GM12878 (cell line): ENCODE data around the gene SLC9C2. TPM values are rescaled to one million over a fixed set of nuclear protein-coding genes. Genes with fewer than 3 reads are reported as not detected.

Experiments
- ATAC-seq: fragments of 200-7000 bp; cut with Tn5 transposase; 3 replicates; pipeline ENCODE4 v1.9.1; 2020; ENCODE audit warnings: mild to moderate bottlenecking, moderate library complexity
- BruUV-seq: library from RNA; stranded (reverse); fragments of 400-500 nt; replicated peaks from 2 replicates; lab custom pipeline; 2021; lab: Mats Ljungman, UMichigan
- CTCF ChIA-PET: fragments of 300-600 bp; sonication (Branson Sonifier 250); formaldehyde crosslinking; extraction: SDS; loops from one replicate; lab custom pipeline; 2021; ENCODE audit warnings: inconsistent platforms; lab: Yijun Ruan, JAX
- POLR2A ChIA-PET: fragments of 350-600 bp; formaldehyde crosslinking; extraction: SDS; loops from one replicate; lab custom pipeline; 2021; ENCODE audit warnings: inconsistent platforms; lab: Charles Lee
- RAD21 ChIA-PET: fragments of 300-600 bp; sonication (Branson Sonifier 250); formaldehyde crosslinking; loops from one replicate; lab custom pipeline; 2023; ENCODE audit warnings: antibody characterized with exemption; ENCODE audit not compliant: unreplicated experiment; lab: Charles Lee
- SMC1A ChIA-PET: fragments of 300-600 bp; sonication (Branson Sonifier 250); formaldehyde crosslinking; loops from one replicate; lab custom pipeline; 2023; ENCODE audit not compliant: unreplicated experiment, uncharacterized antibody; lab: Charles Lee
- DNase-seq: peaks from one replicate; pipeline ENCODE4 v3.0.0-alpha.2; 2011; ENCODE audit warnings: low read depth, low spot score
- FAIRE-seq: peaks from 3 replicates; lab custom pipeline; 2011; peaks lifted over from hg19 to GRCh38; lab: Jason Lieb, UNC
- H2AFZ ChIP-seq: 2 replicates; pipeline ENCODE4 v1.6.0; 2011; ENCODE audit warnings: low read depth, low read length, control low read depth; ENCODE audit not compliant: control insufficient read depth
- H3K27ac ChIP-seq: 2 replicates; pipeline ENCODE4 v1.5.1; 2011; ENCODE audit warnings: control low read depth; ENCODE audit not compliant: control insufficient read depth, insufficient read depth
- H3K27me3 ChIP-seq, 2 experiments: replicated peaks in 1 of 2; 2 replicates each; pipeline versions ENCODE4 v1.6.0 to v1.6.1; 2011; ENCODE audit warnings: low read length in 1 of 2; ENCODE audit not compliant: control insufficient read depth in 2 of 2, insufficient read depth in 2 of 2
- H3K36me3 ChIP-seq, 2 experiments: 2 replicates each; pipeline ENCODE4 v1.5.1; 2011; ENCODE audit warnings: low read length in 1 of 2; ENCODE audit not compliant: control insufficient read depth in 2 of 2, insufficient read depth in 2 of 2
- H3K4me1 ChIP-seq: 2 replicates; pipeline ENCODE4 v1.6.1; 2011; ENCODE audit warnings: mild to moderate bottlenecking, low read length, moderate library complexity, mixed read lengths; ENCODE audit not compliant: control insufficient read depth, insufficient read depth
- H3K4me2 ChIP-seq: 2 replicates; pipeline ENCODE4 v1.6.0; 2011; ENCODE audit warnings: control low read depth; ENCODE audit not compliant: control insufficient read depth, insufficient read depth
- H3K4me3 ChIP-seq: fragments of 200-600 bp; sonication (generic); 2 replicates; pipeline ENCODE4 v1.5.1; 2016
- H3K79me2 ChIP-seq: 2 replicates; pipeline ENCODE4 v1.6.0; 2011; ENCODE audit warnings: low read length; ENCODE audit not compliant: control insufficient read depth, insufficient read depth
- H3K9ac ChIP-seq: 2 replicates; pipeline ENCODE4 v1.8.0; 2011; ENCODE audit warnings: low read length, control low read depth, mixed read lengths; ENCODE audit not compliant: control insufficient read depth, insufficient read depth
- H3K9me3 ChIP-seq: replicated peaks from 3 replicates; pipeline ENCODE4 v1.5.1; 2011; ENCODE audit warnings: mild to moderate bottlenecking, low read length; ENCODE audit not compliant: control insufficient read depth, insufficient read depth
- H4K20me1 ChIP-seq: 2 replicates; pipeline ENCODE4 v1.6.0; 2011; ENCODE audit not compliant: control insufficient read depth, insufficient read depth
- CBX3 ChIP-seq: fragments of 200-600 bp; sonication (generic); IDR thresholded peaks from 2 replicates; pipeline ENCODE4 v1.6.1; 2016; ENCODE audit warnings: low read depth, borderline replicate concordance
- NR2C1 ChIP-seq: fragments of 450-650 bp; IDR thresholded peaks from 2 replicates; pipeline ENCODE4 v1.6.1; 2017; ENCODE audit warnings: antibody characterized with exemption, mild to moderate bottlenecking, moderate library complexity
- SPI1 ChIP-seq: IDR thresholded peaks from 2 replicates; pipeline ENCODE4 v1.6.1; 2011; ENCODE audit warnings: low read depth, mild to moderate bottlenecking, low read length, moderate library complexity, borderline replicate concordance; ENCODE audit not compliant: insufficient read depth
- WGBS: methylation state at CpG from one replicate; pipeline ENCODE4 v1.1.6; 2016; ENCODE audit warnings: low lambda C conversion rate; ENCODE audit not compliant: insufficient replicate concordance, insufficient coverage; ENCODE audit errors: missing lambda C conversion rate; 5-methylcytosine and 5-hydroxymethylcytosine counted together
- in situ Hi-C: fragments of 300-500 bp; cut with MboI; formaldehyde crosslinking; loops from 9 replicates; pipeline ENCODE4 v1.14.3; 2018; ENCODE audit warnings: mixed read lengths
- intact Hi-C: fragments of 100-400 bp; cut with micrococcal nuclease; formaldehyde crosslinking; loops from one replicate; pipeline ENCODE4 v1.14.2; 2022; ENCODE audit not compliant: unreplicated experiment
- polyA plus RNA-seq, 11 experiments: library from polyadenylated mRNA; depleted of rRNA in 4 of 11; unstranded in 6 of 11; stranded (reverse) in 5 of 11; fragments of >200 nt; fragmentation: Nextera tagmentation in 4 of 11; fragmentation: Illumina TruSeq in 1 of 11; extraction: Ambion mirVana in 4 of 11; extraction: Trizol in 1 of 11; gene quantifications; 1 replicate in 1 of 11; 2 replicates in 10 of 11; pipeline versions ENCODE4 v1.2.1 to v1.2.3, GENCODE V29; 2011 to 2016; ENCODE audit warnings: inconsistent platforms in 2 of 11, missing spikeins in 2 of 11, low read depth in 1 of 11
- total RNA-seq, 4 experiments: library from RNA; depleted of rRNA in 3 of 4; stranded (reverse); fragments of >200 nt in 3 of 4; fragmentation: Illumina TruSeq in 1 of 4; extraction: Trizol in 1 of 4; gene quantifications; 2 replicates each; pipeline versions ENCODE4 v1.2.1 to v1.2.3, GENCODE V29; 2013 to 2021
- TF ChIP-seq, protein P1 (sequence below): IDR thresholded peaks from 2 replicates; pipeline ENCODE4 v1.6.1; 2012; ENCODE audit warnings: improper control_type of control experiment, low read depth, low read length; ENCODE audit not compliant: insufficient replicate concordance
- TF ChIP-seq, protein P2 (sequence below): IDR thresholded peaks from 2 replicates; pipeline ENCODE4 v1.6.1; 2012; ENCODE audit warnings: low read length, inconsistent platforms

The SLC9C2 gene
- total and polyA plus RNA-seq, 10 of the 15 experiments (the other 5 are each of a cell fraction or from before 2014, with no cell fraction given): not detected

DNA sequence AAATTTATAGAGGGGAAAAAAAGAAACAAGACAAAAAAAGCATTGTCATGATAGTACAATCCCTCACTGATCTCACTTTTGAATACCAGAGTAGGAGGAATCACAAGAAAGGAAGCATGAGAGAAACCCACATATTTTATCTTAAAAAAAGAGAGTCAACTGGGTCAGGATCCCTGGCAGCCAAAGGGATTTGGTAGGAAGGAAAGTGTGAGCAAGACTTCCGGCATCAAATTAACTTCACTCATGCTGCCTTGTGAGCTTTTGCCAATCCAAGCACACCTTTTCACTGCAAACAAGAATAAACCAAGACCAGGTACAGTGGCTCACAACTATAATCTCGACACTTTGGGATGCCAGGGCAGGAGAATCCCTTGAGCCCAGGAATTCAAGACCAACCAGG, 53.1 kb downstream of the SLC9C2 start:
- no peaks in the 10 kb centered on the region for H3K9me3 ChIP-seq
- no peaks in the 10 kb centered on the region for H3K27me3 ChIP-seq
- no peak overlapping the region for H2AFZ ChIP-seq
- RAD21 ChIA-PET: no interaction called here
- CTCF ChIA-PET: no interaction called here
- no peak overlapping the region for H3K27ac ChIP-seq
- TF ChIP-seq SPI1 (no peak), NR2C1 (no peak), CBX3 (no peak)
- TF ChIP-seq, protein P1, sequence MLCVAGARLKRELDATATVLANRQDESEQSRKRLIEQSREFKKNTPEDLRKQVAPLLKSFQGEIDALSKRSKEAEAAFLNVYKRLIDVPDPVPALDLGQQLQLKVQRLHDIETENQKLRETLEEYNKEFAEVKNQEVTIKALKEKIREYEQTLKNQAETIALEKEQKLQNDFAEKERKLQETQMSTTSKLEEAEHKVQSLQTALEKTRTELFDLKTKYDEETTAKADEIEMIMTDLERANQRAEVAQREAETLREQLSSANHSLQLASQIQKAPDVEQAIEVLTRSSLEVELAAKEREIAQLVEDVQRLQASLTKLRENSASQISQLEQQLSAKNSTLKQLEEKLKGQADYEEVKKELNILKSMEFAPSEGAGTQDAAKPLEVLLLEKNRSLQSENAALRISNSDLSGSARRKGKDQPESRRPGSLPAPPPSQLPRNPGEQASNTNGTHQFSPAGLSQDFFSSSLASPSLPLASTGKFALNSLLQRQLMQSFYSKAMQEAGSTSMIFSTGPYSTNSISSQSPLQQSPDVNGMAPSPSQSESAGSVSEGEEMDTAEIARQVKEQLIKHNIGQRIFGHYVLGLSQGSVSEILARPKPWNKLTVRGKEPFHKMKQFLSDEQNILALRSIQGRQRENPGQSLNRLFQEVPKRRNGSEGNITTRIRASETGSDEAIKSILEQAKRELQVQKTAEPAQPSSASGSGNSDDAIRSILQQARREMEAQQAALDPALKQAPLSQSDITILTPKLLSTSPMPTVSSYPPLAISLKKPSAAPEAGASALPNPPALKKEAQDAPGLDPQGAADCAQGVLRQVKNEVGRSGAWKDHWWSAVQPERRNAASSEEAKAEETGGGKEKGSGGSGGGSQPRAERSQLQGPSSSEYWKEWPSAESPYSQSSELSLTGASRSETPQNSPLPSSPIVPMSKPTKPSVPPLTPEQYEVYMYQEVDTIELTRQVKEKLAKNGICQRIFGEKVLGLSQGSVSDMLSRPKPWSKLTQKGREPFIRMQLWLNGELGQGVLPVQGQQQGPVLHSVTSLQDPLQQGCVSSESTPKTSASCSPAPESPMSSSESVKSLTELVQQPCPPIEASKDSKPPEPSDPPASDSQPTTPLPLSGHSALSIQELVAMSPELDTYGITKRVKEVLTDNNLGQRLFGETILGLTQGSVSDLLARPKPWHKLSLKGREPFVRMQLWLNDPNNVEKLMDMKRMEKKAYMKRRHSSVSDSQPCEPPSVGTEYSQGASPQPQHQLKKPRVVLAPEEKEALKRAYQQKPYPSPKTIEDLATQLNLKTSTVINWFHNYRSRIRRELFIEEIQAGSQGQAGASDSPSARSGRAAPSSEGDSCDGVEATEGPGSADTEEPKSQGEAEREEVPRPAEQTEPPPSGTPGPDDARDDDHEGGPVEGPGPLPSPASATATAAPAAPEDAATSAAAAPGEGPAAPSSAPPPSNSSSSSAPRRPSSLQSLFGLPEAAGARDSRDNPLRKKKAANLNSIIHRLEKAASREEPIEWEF: no peak
- TF ChIP-seq, protein P2, sequence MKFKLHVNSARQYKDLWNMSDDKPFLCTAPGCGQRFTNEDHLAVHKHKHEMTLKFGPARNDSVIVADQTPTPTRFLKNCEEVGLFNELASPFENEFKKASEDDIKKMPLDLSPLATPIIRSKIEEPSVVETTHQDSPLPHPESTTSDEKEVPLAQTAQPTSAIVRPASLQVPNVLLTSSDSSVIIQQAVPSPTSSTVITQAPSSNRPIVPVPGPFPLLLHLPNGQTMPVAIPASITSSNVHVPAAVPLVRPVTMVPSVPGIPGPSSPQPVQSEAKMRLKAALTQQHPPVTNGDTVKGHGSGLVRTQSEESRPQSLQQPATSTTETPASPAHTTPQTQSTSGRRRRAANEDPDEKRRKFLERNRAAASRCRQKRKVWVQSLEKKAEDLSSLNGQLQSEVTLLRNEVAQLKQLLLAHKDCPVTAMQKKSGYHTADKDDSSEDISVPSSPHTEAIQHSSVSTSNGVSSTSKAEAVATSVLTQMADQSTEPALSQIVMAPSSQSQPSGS: no peak
- intact Hi-C loops: no loop called here
- BruUV-seq: no TSS peak
- FAIRE-seq: no peak
- DNase-seq: no peak
- no peaks in the 10 kb centered on the region for H3K79me2 ChIP-seq
- in situ Hi-C loops: no loop called here
- H3K36me3 ChIP-seq: no peaks in the 10 kb centered on the region
- POLR2A ChIA-PET: no interaction called here
- SMC1A ChIA-PET: interaction anchor here (0.6 kb wide), 1 partner anchor 783 kb away, joined by 3 read pairs; no protein-coding TSS in a partner anchor
- no peak overlapping the region for H3K9ac ChIP-seq
- H3K4me2 ChIP-seq: no peak overlapping the region
- no peaks in the 10 kb centered on the region for H3K4me1 ChIP-seq
- WGBS: 51% methylated on average over 2 of the region's 2 CpGs
- H4K20me1 ChIP-seq: no peaks in the 10 kb centered on the region
- ATAC-seq: no peak
- no peak overlapping the region for H3K4me3 ChIP-seq
